Astrocyte of the cerebellum (primary cell): Measurements from ENCODE around the gene ANO6.

ENCODE experiments used
- DNase-seq: peaks from one replicate; pipeline ENCODE4 v3.0.0-alpha.2; 2011; ENCODE audit warnings: low read depth
- H3K4me3 ChIP-seq: 2 replicates; pipeline ENCODE4 v1.5.1; 2011; ENCODE audit warnings: mild to moderate bottlenecking, low read depth, low read length, moderate library complexity
- in situ Hi-C: cut with HindIII; loops from 2 replicates; pipeline ENCODE4 v1.10.0; 2017; ENCODE audit warnings: low sequenced_read_pairs
- TF ChIP-seq, protein P1 (sequence below): IDR thresholded peaks from 2 replicates; pipeline ENCODE4 v1.5.1; 2012; ENCODE audit warnings: low read length, low read depth, moderate library complexity, mild to moderate bottlenecking; ENCODE audit errors: missing control alignments

The ANO6 gene

DNA sequence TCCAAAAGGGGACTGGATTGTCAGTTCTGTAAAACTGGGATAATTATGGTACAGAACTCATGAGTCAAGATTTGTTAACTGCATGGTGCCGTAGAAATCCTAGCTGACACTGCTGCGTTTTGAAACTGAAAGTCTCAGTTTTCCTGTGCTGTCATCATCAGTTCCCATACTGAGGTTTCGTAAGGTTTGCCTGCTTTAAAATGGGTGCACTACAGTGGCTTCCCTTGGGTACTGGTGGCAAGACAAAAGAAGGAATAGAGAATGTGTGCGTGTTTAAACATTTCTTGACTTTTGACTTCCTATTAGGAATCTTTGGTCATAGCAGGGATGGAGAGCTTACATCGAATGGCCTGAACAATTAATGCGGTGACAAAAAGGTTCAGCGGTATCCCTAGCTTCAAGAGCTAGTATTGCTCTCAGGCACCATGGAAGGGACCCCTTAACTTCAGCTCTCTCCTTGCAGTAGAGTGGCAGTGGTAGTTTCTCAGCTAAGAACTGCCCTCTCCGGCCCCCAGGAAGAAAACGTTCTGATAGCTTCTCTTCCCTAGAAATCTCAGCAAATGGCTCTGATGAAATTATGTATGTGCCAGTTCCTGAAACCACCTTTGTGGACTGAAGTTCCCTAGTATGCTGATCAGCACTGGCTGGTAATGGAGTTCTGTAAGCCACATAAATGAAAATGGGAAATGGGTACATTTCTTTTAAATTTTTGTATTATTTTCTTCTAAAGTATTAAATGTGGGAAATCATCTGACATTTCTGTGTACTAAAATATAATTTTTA is 28.9 kb downstream of the ANO6 start:
- TF ChIP-seq, protein P1, sequence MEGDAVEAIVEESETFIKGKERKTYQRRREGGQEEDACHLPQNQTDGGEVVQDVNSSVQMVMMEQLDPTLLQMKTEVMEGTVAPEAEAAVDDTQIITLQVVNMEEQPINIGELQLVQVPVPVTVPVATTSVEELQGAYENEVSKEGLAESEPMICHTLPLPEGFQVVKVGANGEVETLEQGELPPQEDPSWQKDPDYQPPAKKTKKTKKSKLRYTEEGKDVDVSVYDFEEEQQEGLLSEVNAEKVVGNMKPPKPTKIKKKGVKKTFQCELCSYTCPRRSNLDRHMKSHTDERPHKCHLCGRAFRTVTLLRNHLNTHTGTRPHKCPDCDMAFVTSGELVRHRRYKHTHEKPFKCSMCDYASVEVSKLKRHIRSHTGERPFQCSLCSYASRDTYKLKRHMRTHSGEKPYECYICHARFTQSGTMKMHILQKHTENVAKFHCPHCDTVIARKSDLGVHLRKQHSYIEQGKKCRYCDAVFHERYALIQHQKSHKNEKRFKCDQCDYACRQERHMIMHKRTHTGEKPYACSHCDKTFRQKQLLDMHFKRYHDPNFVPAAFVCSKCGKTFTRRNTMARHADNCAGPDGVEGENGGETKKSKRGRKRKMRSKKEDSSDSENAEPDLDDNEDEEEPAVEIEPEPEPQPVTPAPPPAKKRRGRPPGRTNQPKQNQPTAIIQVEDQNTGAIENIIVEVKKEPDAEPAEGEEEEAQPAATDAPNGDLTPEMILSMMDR: no peak
- no peak overlapping the region for H3K4me3 ChIP-seq
- no peak for DNase-seq
- in situ Hi-C loops: no loop called here

DNA sequence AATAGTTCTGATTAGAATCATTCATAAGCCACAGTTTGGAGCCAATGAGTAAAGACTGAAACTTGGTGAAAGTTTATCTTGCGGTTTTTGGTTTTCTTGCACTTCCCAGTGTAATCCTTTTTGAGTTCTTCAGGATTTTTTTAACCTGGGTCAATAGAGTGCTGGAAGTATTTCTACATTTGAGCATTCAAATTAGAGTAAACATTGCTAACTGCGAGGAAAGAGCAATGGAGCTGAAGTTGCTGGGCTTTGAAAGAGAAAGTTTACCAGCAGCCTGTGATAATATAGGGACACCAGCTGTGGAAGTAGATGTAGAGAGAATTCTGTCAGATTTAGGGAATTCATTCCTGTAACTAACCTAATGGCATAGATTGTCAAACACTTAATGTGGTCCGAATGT is 30.3 kb downstream of the ANO6 start:
- in situ Hi-C loops: no loop called here
- no peak overlapping the region for H3K4me3 ChIP-seq
- TF ChIP-seq, protein P1: no peak
- no peak for DNase-seq

DNA sequence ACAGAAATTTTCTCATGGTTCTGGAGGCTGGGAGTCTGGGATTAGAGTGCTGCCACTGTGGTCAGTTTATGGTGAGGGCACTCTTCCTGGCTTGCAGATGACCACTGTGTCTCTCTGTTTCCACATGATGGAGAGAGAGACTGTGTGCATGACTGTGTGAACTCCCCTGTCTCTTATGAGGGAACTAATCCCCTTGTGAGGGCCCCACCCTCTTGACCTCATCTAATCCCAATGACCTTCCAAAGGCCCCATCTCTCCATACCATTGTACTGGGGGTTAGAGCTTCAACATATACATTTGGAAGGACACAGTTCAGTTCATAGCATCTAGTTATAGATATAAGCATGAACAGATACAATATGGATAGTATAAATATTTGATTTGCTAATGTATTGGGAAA is 31.7 kb downstream of the ANO6 start:
- TF ChIP-seq, protein P1: no peak
- in situ Hi-C loops: no loop called here
- H3K4me3 ChIP-seq: no peak overlapping the region
- DNase-seq: no peak

DNA sequence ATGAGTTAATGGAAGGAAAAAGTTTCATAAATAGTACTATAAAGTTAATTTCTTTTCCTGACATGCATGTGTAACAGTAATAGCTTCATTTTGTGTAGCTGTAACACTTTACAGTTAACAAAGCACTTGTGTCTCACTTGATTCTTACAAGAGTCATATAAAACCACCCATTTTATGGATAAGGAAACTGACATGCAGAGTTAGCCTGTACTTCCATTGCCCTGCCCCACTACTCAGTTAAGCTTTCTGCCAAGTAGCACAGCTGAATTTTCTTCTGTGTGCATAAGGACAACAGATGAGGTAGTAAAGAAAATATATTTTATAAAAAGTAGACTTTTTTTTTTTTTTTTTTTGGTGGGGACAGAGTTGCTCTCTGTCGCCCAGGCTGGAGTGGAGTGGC is 32.2 kb downstream of the ANO6 start:
- in situ Hi-C loops: no loop called here
- TF ChIP-seq, protein P1: no peak

DNA sequence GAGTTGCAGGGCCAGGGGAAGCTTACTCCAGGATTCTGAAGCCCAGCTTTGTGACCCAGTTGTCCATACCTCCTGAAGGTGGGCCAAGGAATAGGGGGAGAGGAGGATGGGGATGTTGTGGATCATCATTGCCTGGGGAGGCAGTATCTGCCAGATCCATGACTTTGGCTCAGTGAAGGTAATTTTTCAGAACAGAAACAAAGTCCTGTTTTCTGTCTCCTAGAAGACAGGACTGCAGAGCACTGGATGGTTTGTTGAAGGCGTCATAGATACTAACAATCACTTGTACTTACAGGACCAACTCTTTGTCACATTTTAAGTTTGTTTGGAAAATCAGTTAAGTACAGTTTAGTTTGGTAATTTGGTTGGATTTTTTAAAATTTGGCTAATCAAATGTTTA is 38.4 kb downstream of the ANO6 start:
- TF ChIP-seq, protein P1: no peak
- in situ Hi-C loops: no loop called here
- no peak overlapping the region for H3K4me3 ChIP-seq
- DNase-seq: no peak

More for the DNA sequence above, 32.2 kb downstream of the ANO6 start:
- no peak for DNase-seq
- H3K4me3 ChIP-seq: no peak overlapping the region

DNA sequence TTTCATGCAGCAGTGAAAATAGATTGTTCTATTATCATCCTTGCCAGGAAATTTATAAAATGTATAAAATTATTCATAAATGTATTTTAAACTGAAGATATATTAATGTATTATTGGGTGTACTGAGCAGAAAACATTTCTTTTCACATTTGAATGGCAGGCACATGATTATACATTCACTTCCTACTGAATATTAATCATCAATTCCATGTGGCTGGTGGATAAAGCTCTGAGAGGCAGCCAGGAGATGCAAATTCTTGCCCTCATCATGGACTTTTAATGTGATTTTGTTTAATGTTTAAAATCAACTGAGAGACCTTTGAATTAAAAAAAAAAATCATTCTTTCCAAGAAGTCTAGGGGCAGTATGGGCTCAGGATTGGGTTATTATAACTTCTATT is 40.8 kb downstream of the ANO6 start:
- no peak for DNase-seq
- TF ChIP-seq, protein P1: no peak
- in situ Hi-C loops: no loop called here
- H3K4me3 ChIP-seq: no peak overlapping the region
